Chondrocyte (in vitro differentiated cells): Measurements from ENCODE around the gene FGF23. TPM values are rescaled to one million over a fixed set of nuclear protein-coding genes. Genes with fewer than 3 reads are reported as not detected.
A peak's percentile ranks its signal among the peaks of the same experiment; 100 is the strongest.

Source experiments
- DNase-seq: peaks from one replicate; pipeline ENCODE4 v3.0.0; 2021; ENCODE audit warnings: mixed read lengths, low spot score
- H3K27ac Mint-ChIP-seq: one replicate; pipeline ENCODE4 v1.8.0; 2021; ENCODE audit warnings: mild to moderate bottlenecking, moderate library complexity, mixed read lengths; ENCODE audit not compliant: unreplicated experiment
- H3K27me3 Mint-ChIP-seq: 2 replicates; pipeline ENCODE4 v1.8.0; 2021; ENCODE audit warnings: low read depth, mixed read lengths
- H3K36me3 Mint-ChIP-seq: 2 replicates; pipeline ENCODE4 v1.8.0; 2021; ENCODE audit warnings: low read depth, mixed read lengths
- H3K4me1 Mint-ChIP-seq: 2 replicates; pipeline ENCODE4 v1.8.0; 2021; ENCODE audit warnings: low read depth, mild to moderate bottlenecking, mixed read lengths
- H3K4me3 Mint-ChIP-seq: one replicate; pipeline ENCODE4 v1.8.0; 2021; ENCODE audit warnings: mild to moderate bottlenecking, moderate library complexity, mixed read lengths; ENCODE audit not compliant: unreplicated experiment
- H3K9me3 Mint-ChIP-seq: 2 replicates; pipeline ENCODE4 v1.8.0; 2021; ENCODE audit warnings: low read depth, mixed read lengths
- CTCF ChIP-seq: fragments of 200-600 bp; sonication (generic); IDR thresholded peaks from 2 replicates; pipeline ENCODE4 v1.5.0; 2021; ENCODE audit warnings: antibody characterized with exemption, mild to moderate bottlenecking, moderate library complexity
- long read RNA-seq: library from polyadenylated mRNA; stranded (forward); transcript quantifications from one replicate; pipeline ENCODE4 v2.0.0, GENCODE V29; 2021
- total RNA-seq: library from RNA; stranded (reverse); gene quantifications from 3 replicates; pipeline ENCODE4 v1.2.1, GENCODE V29; 2021

Gene FGF23
- not detected in 3 replicates for total RNA-seq
- long read RNA-seq = 0 reads

GRCh38 chr12:4379405-4379804 lies at the start of gene FGF23:
Gene FGF23 (minus strand): TSS chr12:4379712. CDS start chr12:4379582, 130 bp downstream.
- Mint-ChIP-seq H3K36me3 (no peaks in the 10 kb centered on the region), H3K4me1 (no peaks in the 10 kb centered on the region), H3K27ac (no peak within 1 kb of the TSS), H3K27me3 (peaks cover 26% of the 10 kb centered on the region), H3K9me3 (no peaks in the 10 kb centered on the region), H3K4me3 (no peak within 1 kb of the TSS)
- no peak for TF ChIP-seq CTCF
- no peak for DNase-seq

GRCh38 chr12:4424422-4424821 lies 44.9 kb upstream of the FGF23 start:
- H3K4me3 Mint-ChIP-seq = no peak overlapping the region
- no peaks in the 10 kb centered on the region for H3K9me3 Mint-ChIP-seq
- H3K4me1 Mint-ChIP-seq = no peaks in the 10 kb centered on the region
- no peak overlapping the region for H3K27ac Mint-ChIP-seq
- TF ChIP-seq CTCF = no peak
- H3K36me3 Mint-ChIP-seq = no peaks in the 10 kb centered on the region
- no peak for DNase-seq
- H3K27me3 Mint-ChIP-seq = peaks cover 4% of the 10 kb centered on the region

- TF ChIP-seq CTCF = no peak
- Mint-ChIP-seq H3K27me3 (peaks cover 7% of the 10 kb centered on the region), H3K27ac (no peak overlapping the region), H3K9me3 (no peaks in the 10 kb centered on the region), H3K4me1 (no peaks in the 10 kb centered on the region), H3K4me3 (no peak overlapping the region), H3K36me3 (no peaks in the 10 kb centered on the region)
- no peak for DNase-seq
These were observed 44.1 kb upstream of the FGF23 start for GRCh38 chr12:4423528-4424195.

- TF ChIP-seq CTCF = no peak
- no peak overlapping the region for H3K4me3 Mint-ChIP-seq
- H3K9me3 Mint-ChIP-seq = no peaks in the 10 kb centered on the region
- no peak overlapping the region for H3K27ac Mint-ChIP-seq
- H3K4me1 Mint-ChIP-seq = no peaks in the 10 kb centered on the region
- no peak for DNase-seq
- peaks cover 6% of the 10 kb centered on the region for H3K27me3 Mint-ChIP-seq
- H3K36me3 Mint-ChIP-seq = no peaks in the 10 kb centered on the region
These were observed 43.5 kb upstream of the FGF23 start for GRCh38 chr12:4422985-4423384.

- no peaks in the 10 kb centered on the region for H3K36me3 Mint-ChIP-seq
- H3K27me3 Mint-ChIP-seq = peaks cover 15% of the 10 kb centered on the region
- no peak overlapping the region for H3K27ac Mint-ChIP-seq
- no peaks in the 10 kb centered on the region for H3K4me1 Mint-ChIP-seq
- TF ChIP-seq CTCF = peak; percentile 89
- no peak for DNase-seq
- H3K9me3 Mint-ChIP-seq = no peaks in the 10 kb centered on the region
- no peak overlapping the region for H3K4me3 Mint-ChIP-seq
These were observed 42.1 kb upstream of the FGF23 start for GRCh38 chr12:4421590-4422031.
